ENCODE data around the gene INF2. TPM values are rescaled to one million over a fixed set of nuclear protein-coding genes. Genes with fewer than 3 reads are reported as not detected.

INF2 gene
- total and polyA plus RNA-seq, 2 donors (not counting 3 experiments of a cell fraction or from before 2014, with no cell fraction given): 55.3 to 124 TPM

DNA sequence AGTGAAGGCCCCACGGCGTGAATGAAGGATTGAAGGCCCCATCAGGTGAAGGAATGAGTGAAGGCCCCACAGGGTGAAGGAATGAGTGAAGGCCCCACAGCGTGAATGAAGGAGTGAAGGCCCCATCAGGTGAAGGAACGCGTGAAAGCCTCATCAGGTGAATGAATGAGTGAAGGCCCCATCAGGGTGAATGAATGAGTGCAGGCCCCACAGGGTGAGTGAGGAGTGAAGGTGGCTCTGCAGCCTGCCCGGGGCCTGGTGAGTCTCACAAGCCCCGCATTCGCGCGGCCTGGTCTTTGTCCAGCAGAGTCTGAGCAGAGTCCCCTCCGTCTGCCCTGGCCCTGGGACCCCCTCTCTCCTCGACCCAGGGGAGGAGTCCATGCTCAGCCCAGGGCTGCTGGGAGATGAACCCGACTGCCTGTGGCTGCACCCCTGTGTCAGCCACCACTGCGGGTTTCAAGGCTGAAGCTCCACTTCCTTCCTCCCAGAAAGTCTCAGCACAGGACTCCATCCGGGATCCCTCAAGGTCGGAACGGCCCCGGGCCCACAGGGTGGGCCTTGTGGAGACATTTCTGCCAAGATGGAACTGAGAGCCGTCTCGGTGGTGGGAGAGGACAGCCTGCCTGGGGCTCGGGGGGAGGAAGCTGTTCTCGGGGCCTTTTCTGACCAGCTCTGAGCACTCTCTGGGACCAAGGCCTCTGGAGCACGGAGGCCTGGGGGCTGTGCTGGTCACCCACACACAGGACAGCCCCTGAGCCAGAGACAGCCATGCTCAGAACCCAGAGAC lies 47.5 kb upstream of the INF2 start:
- no peak for DNase-seq (ENCODE audit: low read depth, low spot score)
- ChIA-PET CTCF (interaction anchor here (1.4 to 1.5 kb wide), 2 partner anchors 504 to 564 kb away, joined by 3 to 4 read pairs; no protein-coding TSS in a partner anchor), POLR2A (no interaction called here)
- no peak for FAIRE-seq
- dilution Hi-C loops (cut with MboI; ENCODE audit: extremely low pct_ligation_motif_present, low sequenced_read_pairs): no loop called here
- Histone ChIP-seq H3K9ac (replicated peaks; ENCODE audit: extremely low read depth, insufficient read depth, low read length) (no peak overlapping the region), H3K9me1 (replicated peaks; ENCODE audit: control insufficient read depth, extremely low read depth, insufficient read depth, low read length) (no peaks in the 10 kb centered on the region), H3K4me3 (replicated peaks in 1 of 3; ENCODE audit: insufficient read depth in 1 of 3, low read depth in 1 of 3, low read length in 3 of 3) (no peak overlapping the region), H4K20me1 (replicated peaks; ENCODE audit: control insufficient read depth, extremely low read depth, insufficient read depth, low read length) (no peaks in the 10 kb centered on the region), H3K4me1 (ENCODE audit: control insufficient read depth, extremely low read depth, insufficient read depth, low read length) (no peaks in the 10 kb centered on the region), H3K36me3 (ENCODE audit: control insufficient read depth in 2 of 2, extremely low read depth in 1 of 2, insufficient read depth in 2 of 2, low read length in 2 of 2) (no peaks in the 10 kb centered on the region), H3K27me3 (ENCODE audit: control insufficient read depth in 2 of 2, insufficient read depth in 2 of 2, low read length in 2 of 2) (peaks cover 0 to 4% of the 10 kb centered on the region in 2 experiments), H3K4me2 (ENCODE audit: insufficient read depth, low read length) (no peak overlapping the region), H3K9me3 (replicated peaks; ENCODE audit: control insufficient read depth, insufficient read depth, low read length) (no peaks in the 10 kb centered on the region), H2AFZ (ENCODE audit: low read depth, low read length) (no peak overlapping the region), H3K79me2 (ENCODE audit: control insufficient read depth, insufficient read depth, low read length) (no peaks in the 10 kb centered on the region), H3K27ac (ENCODE audit: insufficient read depth, low read depth, low read length) (no peak overlapping the region)
- intact Hi-C loops (cut with micrococcal nuclease): no loop called here
- TF ChIP-seq GATA2 (IDR thresholded peaks at IDR 0.05; ENCODE audit: insufficient read depth, insufficient read length, low read depth, low read length) (no peak), JUN (IDR thresholded peaks at IDR 0.05; ENCODE audit: borderline replicate concordance, insufficient read depth, insufficient read length, low read depth) (no peak), MYC (IDR thresholded peaks at IDR 0.05; ENCODE audit: low read depth, low read length) (no peak), POLR2AphosphoS5 (IDR thresholded peaks at IDR 0.05; ENCODE audit: insufficient read depth, low read depth, low read length) (no peak), EZH2 (IDR thresholded peaks at IDR 0.05; ENCODE audit: borderline replicate concordance, low read depth, low read length, severe bottlenecking) (no peak), FOS (IDR thresholded peaks at IDR 0.05; ENCODE audit: borderline replicate concordance, insufficient read depth, low read length) (no peak), POLR2A (IDR thresholded peaks at IDR 0.05; ENCODE audit: low read depth, low read length) (no peak)
- TF ChIP-seq, protein P1, sequence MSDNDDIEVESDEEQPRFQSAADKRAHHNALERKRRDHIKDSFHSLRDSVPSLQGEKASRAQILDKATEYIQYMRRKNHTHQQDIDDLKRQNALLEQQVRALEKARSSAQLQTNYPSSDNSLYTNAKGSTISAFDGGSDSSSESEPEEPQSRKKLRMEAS (IDR thresholded peaks at IDR 0.05; ENCODE audit: insufficient read depth, insufficient read length): no peak
- TF ChIP-seq, protein P2, sequence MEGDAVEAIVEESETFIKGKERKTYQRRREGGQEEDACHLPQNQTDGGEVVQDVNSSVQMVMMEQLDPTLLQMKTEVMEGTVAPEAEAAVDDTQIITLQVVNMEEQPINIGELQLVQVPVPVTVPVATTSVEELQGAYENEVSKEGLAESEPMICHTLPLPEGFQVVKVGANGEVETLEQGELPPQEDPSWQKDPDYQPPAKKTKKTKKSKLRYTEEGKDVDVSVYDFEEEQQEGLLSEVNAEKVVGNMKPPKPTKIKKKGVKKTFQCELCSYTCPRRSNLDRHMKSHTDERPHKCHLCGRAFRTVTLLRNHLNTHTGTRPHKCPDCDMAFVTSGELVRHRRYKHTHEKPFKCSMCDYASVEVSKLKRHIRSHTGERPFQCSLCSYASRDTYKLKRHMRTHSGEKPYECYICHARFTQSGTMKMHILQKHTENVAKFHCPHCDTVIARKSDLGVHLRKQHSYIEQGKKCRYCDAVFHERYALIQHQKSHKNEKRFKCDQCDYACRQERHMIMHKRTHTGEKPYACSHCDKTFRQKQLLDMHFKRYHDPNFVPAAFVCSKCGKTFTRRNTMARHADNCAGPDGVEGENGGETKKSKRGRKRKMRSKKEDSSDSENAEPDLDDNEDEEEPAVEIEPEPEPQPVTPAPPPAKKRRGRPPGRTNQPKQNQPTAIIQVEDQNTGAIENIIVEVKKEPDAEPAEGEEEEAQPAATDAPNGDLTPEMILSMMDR (IDR thresholded peaks at IDR 0.05; ENCODE audit: extremely low read depth in 1 of 2, insufficient read depth in 1 of 2, low read depth in 1 of 2, low read length in 2 of 2): no peak
- no TSS peak for BruUV-seq (replicated peaks)

All from endothelial cell of umbilical vein (primary cell).